Fibroblast of villous mesenchyme (primary cell): ENCODE measurements around the gene RBBP5. TPM values are rescaled to one million over a fixed set of nuclear protein-coding genes. Genes with fewer than 3 reads are reported as not detected.
A peak's percentile ranks its signal among the peaks of the same experiment; 100 is the strongest.

Source experiments
- DNase-seq: peaks from one replicate; pipeline ENCODE4 v3.0.0-alpha.2; 2010; ENCODE audit warnings: low read depth
- H3K4me3 ChIP-seq: 2 replicates; pipeline ENCODE4 v1.5.1; 2011; ENCODE audit warnings: low read depth, mild to moderate bottlenecking, low read length
- total RNA-seq: library from RNA; depleted of rRNA; stranded (reverse); fragments of >200 nt; gene quantifications from 2 replicates; pipeline ENCODE4 v1.2.3, GENCODE V29; 2012
- TF ChIP-seq, protein P1 (sequence below): IDR thresholded peaks from 2 replicates; pipeline ENCODE4 v1.5.1; 2012; ENCODE audit warnings: low read depth, mild to moderate bottlenecking, low read length; ENCODE audit not compliant: insufficient read depth

The RBBP5 gene
- total RNA-seq, 1 donor = 22.5 TPM

DNA sequence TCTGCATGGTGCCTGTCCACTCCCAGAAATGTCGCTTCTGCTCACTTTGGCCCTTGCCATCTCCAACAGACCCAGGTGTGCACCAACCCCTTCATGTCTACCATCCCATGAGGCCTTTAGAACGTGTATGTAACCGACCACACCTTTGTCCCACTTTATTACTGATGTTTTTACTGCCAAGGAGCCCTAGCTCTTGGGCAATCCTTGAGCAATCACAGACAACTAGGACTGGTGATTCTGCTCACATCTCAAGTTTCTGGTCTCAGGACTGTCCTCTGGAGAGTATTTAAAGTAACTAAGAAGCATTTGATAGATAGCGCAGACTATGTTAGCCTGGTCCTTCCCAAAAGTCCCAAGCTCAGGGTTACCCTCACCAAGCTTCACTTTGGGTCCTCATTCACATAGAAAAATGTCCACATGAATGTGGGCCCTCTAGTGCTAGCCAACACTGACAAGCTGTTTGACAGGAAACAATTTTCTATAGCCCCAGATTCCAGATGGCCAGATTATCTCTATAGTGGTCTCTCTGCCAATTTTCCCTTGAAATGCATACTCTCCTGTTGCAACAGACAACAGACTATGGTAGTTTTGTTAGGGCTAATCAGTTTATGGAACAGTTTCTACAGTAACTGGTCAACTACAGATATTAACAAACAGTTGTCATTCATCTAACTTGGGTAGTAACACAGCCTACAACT is 30.6 kb downstream of the RBBP5 start:
- TF ChIP-seq, protein P1, sequence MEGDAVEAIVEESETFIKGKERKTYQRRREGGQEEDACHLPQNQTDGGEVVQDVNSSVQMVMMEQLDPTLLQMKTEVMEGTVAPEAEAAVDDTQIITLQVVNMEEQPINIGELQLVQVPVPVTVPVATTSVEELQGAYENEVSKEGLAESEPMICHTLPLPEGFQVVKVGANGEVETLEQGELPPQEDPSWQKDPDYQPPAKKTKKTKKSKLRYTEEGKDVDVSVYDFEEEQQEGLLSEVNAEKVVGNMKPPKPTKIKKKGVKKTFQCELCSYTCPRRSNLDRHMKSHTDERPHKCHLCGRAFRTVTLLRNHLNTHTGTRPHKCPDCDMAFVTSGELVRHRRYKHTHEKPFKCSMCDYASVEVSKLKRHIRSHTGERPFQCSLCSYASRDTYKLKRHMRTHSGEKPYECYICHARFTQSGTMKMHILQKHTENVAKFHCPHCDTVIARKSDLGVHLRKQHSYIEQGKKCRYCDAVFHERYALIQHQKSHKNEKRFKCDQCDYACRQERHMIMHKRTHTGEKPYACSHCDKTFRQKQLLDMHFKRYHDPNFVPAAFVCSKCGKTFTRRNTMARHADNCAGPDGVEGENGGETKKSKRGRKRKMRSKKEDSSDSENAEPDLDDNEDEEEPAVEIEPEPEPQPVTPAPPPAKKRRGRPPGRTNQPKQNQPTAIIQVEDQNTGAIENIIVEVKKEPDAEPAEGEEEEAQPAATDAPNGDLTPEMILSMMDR = no peak
- H3K4me3 ChIP-seq = no peak overlapping the region
- peak; percentile 84 for DNase-seq

DNA sequence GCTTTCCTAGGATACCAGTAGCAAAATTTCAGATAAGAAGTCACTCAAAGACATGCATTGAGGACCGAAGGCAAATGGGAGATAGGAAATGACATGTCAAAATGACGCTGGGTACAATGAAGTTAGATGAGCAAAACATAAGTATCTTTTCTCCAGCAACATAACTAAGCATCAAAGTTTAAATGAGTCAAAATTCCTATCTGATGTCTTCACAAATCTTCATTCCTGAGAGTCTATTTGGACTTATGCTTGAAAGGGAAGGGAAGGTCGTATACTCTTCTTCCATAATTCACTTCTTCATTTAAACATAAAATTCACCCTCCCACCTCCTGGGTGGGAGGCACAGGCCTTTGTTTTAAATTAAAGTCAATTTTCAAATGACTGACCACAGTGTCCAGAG is 33.4 kb downstream of the RBBP5 start:
- no peak overlapping the region for H3K4me3 ChIP-seq
- TF ChIP-seq, protein P1 = no peak
- no peak for DNase-seq

DNA sequence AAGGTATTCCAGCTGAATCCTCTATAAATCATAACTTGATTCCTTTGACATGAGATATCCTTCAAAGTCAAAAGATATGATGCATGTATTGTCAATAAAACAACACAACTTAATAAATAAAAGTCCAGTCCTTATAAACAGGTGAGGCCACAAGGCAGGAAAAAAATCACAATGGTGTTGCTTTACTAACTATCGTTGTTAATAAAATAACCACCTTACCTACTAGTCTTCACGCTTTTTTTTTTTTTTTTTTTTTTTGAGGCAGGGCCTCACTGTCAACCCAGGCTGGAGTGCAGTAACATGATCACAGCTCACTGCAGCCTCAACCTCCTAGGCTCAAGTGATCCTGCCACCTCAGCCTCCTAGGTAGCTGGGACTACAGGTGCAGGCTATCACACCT is 37.4 kb downstream of the RBBP5 start, which contains the start of gene TMEM81:
TSS of gene TMEM81 (minus strand) at position 101 of the 400 bp plus-strand sequence. CDS start 140 bp downstream, outside the sequence.
- no peak within 1 kb of the TSS for H3K4me3 ChIP-seq
- TF ChIP-seq, protein P1 = no peak
- DNase-seq = no peak

DNA sequence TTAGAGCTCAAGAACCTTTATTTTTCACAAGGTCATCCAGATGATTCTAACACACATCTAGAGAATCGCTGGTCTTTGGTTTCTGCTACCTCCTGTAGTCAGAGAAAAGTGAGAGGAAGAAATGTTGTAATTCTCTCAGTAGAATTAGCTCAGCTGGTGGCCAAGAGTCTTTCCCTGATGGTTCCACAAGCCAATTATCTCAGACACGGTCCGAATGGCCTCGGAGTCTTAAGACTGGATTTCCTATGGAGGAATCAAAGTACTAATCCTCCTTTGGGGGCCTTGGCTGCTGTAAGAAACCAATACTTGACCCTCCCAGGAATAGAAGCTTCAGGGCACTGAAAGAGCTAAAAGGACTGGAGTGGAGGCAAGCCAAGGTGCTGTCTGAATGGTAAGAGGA is 39.3 kb downstream of the RBBP5 start:
- TF ChIP-seq, protein P1 = no peak
- no peak overlapping the region for H3K4me3 ChIP-seq
- DNase-seq = no peak

DNA sequence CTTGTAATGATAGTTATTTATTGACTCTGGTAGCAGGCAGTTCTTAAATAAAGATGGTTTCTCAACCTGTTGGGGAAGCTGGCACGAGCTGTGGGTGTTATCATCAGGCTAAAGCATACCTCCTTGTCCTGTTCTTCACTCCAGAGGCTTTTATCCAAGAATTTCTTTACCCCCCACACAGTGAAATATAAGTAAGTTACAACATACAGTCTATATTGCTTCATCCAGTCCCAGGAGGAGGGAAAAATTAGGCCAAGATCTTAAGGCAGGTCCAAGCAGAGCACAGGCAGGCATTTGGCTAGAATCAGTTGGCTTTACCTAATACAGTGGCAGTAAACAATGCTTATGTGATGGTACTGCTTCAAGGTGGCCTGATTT is 43.9 kb downstream of the RBBP5 start:
- H3K4me3 ChIP-seq = no peak overlapping the region
- DNase-seq = no peak
- TF ChIP-seq, protein P1 = no peak

DNA sequence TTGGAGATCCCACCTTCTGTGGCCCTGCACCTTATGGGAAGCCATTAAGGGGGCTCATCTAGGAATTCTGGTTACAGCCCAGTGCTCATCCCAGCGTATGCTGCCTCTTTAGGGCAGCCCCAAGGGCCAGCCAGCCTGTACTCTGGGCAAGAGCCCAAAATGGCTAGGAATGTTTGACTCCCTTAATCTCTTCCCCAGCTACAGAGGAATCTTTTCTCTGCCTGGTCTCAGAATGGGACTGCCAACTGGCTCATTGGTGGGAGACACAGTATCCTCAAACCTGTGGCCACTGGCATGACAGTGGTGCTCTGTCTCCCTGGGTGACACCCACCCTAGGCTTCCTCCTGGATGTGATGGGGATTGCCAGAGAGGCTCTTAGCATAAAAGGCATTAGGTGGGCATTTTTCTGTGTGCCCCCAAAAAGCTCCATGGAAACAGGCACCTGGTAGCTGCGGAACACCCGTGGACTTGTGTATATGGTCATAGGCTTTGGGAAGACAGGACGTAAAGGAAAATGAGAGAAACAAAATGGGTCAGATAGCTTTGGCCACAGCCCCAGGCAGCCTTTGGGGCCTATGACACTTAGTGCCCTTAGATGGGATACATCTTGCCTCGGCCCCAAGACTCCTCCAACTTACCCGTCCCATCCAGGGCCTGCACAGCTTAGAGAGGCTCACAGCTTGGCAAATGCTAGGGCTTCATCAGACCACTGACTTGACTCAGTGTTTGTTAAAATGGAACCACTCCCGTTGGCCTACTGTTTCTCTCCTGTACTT is 44.4 kb downstream of the RBBP5 start:
- TF ChIP-seq, protein P1 = no peak
- H3K4me3 ChIP-seq = no peak overlapping the region
- DNase-seq = no peak
